HepG2 (cell line): Measurements from ENCODE around the gene ANKRD35. TPM values are rescaled to one million over a fixed set of nuclear protein-coding genes. Genes with fewer than 3 reads are reported as not detected.

Source experiments
- ATF6 ChIP-seq: sonication (generic); formaldehyde crosslinking; conservative IDR thresholded peaks from 2 replicates; pipeline ENCODE4 v1.4.0; 2020; ENCODE audit warnings: missing genetic modification reagents
- CC2D1A ChIP-seq: sonication (generic); formaldehyde crosslinking; IDR thresholded peaks from 2 replicates; pipeline ENCODE4 v1.8.1; 2023; ENCODE audit warnings: mild to moderate bottlenecking, missing genetic modification reagents
- DPF2 ChIP-seq: sonication (generic); formaldehyde crosslinking; IDR thresholded peaks from 2 replicates; pipeline ENCODE4 v1.4.0; 2020; ENCODE audit warnings: mild to moderate bottlenecking, low read depth, missing genetic modification reagents, borderline replicate concordance
- GABPB1 ChIP-seq: IDR thresholded peaks from 2 replicates; pipeline ENCODE4 v1.6.1; 2016; ENCODE audit warnings: mild to moderate bottlenecking, missing genetic modification reagents, moderate library complexity, missing compliant biosample characterization
- KAT7 ChIP-seq: IDR thresholded peaks from 2 replicates; pipeline ENCODE4 v1.6.1; 2018; ENCODE audit warnings: borderline replicate concordance, missing compliant biosample characterization
- MAFK ChIP-seq, 2 experiments: IDR thresholded peaks in 1 of 2; conservative IDR thresholded peaks in 1 of 2; 2 replicates each; pipeline ENCODE4 v1.6.1; 2011; ENCODE audit warnings: improper control_type of control experiment in 2 of 2, low read length in 2 of 2
- NFATC3 ChIP-seq: sonication (generic); formaldehyde crosslinking; IDR thresholded peaks from 2 replicates; pipeline ENCODE4 v1.5.1; 2020; ENCODE audit warnings: mild to moderate bottlenecking, missing genetic modification reagents
- PHF20 ChIP-seq: sonication (generic); formaldehyde crosslinking; IDR thresholded peaks from 2 replicates; pipeline ENCODE4 v1.5.0; 2020; ENCODE audit warnings: mild to moderate bottlenecking, missing genetic modification reagents
- RXRB ChIP-seq: IDR thresholded peaks from 2 replicates; pipeline ENCODE4 v1.6.1; 2016; ENCODE audit warnings: borderline replicate concordance, missing genetic modification reagents, missing compliant biosample characterization
- STAT6 ChIP-seq: sonication (generic); formaldehyde crosslinking; IDR thresholded peaks from 2 replicates; pipeline ENCODE4 v1.4.0; 2020; ENCODE audit warnings: missing genetic modification reagents, mild to moderate bottlenecking, borderline replicate concordance
- THRA ChIP-seq: sonication (generic); formaldehyde crosslinking; IDR thresholded peaks from 2 replicates; pipeline ENCODE4 v1.4.0; 2020; ENCODE audit warnings: missing genetic modification reagents, borderline replicate concordance
- TIGD3 ChIP-seq: sonication (generic); formaldehyde crosslinking; IDR thresholded peaks from 2 replicates; pipeline ENCODE4 v1.5.1; 2020; ENCODE audit warnings: mild to moderate bottlenecking, missing genetic modification reagents, borderline replicate concordance
- ZNF10 ChIP-seq: sonication (generic); formaldehyde crosslinking; IDR thresholded peaks from 2 replicates; pipeline ENCODE4 v1.4.0; 2020; ENCODE audit warnings: mild to moderate bottlenecking, low read depth, missing genetic modification reagents, borderline replicate concordance
- ZNF260 ChIP-seq: sonication (generic); formaldehyde crosslinking; IDR thresholded peaks from 2 replicates; pipeline ENCODE4 v1.4.0; 2020; ENCODE audit warnings: missing genetic modification reagents, low read depth, mild to moderate bottlenecking, borderline replicate concordance
- ZNF33A ChIP-seq: sonication (generic); formaldehyde crosslinking; IDR thresholded peaks from 2 replicates; pipeline ENCODE4 v1.5.1; 2020; ENCODE audit warnings: missing genetic modification reagents, mild to moderate bottlenecking, moderate library complexity, borderline replicate concordance
- ZNF557 ChIP-seq: sonication (generic); formaldehyde crosslinking; IDR thresholded peaks from 2 replicates; pipeline ENCODE4 v1.4.0; 2020; ENCODE audit warnings: missing genetic modification reagents
- ZNF792 ChIP-seq: IDR thresholded peaks from 2 replicates; pipeline ENCODE4 v1.6.1; 2016
- ZNF800 ChIP-seq: sonication (generic); formaldehyde crosslinking; IDR thresholded peaks from 2 replicates; pipeline ENCODE4 v1.4.0; 2020; ENCODE audit warnings: missing genetic modification reagents
- ZSCAN9 ChIP-seq: IDR thresholded peaks from 2 replicates; pipeline ENCODE4 v1.6.1; 2016; ENCODE audit warnings: borderline replicate concordance
- polyA plus RNA-seq, 8 experiments: library from polyadenylated mRNA; depleted of rRNA in 3 of 8; stranded (reverse) in 7 of 8; unstranded in 1 of 8; fragments of >200 nt; fragmentation: Illumina TruSeq in 4 of 8; extraction: Trizol in 4 of 8; gene quantifications; 2 replicates each; pipeline versions ENCODE4 v1.2.1 to v1.2.3, GENCODE V29; 2011 to 2016; ENCODE audit warnings: low read depth in 4 of 8, missing spikeins in 1 of 8, mixed read lengths in 1 of 8; ENCODE audit not compliant: insufficient read depth in 1 of 8
- total RNA-seq, 5 experiments: library from RNA; depleted of rRNA; stranded (reverse); fragments of >200 nt; fragmentation: Illumina TruSeq; extraction: Trizol; gene quantifications; 2 replicates each; pipeline ENCODE4 v1.2.3, GENCODE V29; 2016; ENCODE audit warnings: low read depth in 1 of 5

The ANKRD35 gene
- total and polyA plus RNA-seq, 2 of the 13 experiments (the other 11 are each of a cell fraction or from before 2014, with no cell fraction given) = 0.02 TPM; not detected in 1

GRCh38 chr1:145823565-145824498 is 61.8 kb downstream of the ANKRD35 start, which contains the start of the genes POLR3C and RNF115 (continued):
- TF ChIP-seq THRA (no peak), GABPB1 (CRISPR knock-in tag) (peak; percentile 96), CC2D1A (CRISPR knock-in tag) (no peak), ZNF260 (CRISPR knock-in tag) (no peak), KAT7 (CRISPR knock-in tag) (peak; percentile 90; the same call in 1 of the 2 replicates), STAT6 (CRISPR knock-in tag) (no peak), ZSCAN9 (CRISPR knock-in tag) (no peak), TIGD3 (CRISPR knock-in tag) (no peak), ZNF557 (CRISPR knock-in tag) (no peak), RXRB (CRISPR knock-in tag) (0 out of 2 replicates have a peak, but pooled peaks have one; percentile 46), ZNF792 (CRISPR knock-in tag) (0 out of 2 replicates have a peak, but pooled peaks have one; percentile 21), PHF20 (CRISPR knock-in tag) (peak; percentile 78), ATF6 (CRISPR knock-in tag) (no peak), DPF2 (CRISPR knock-in tag) (no peak), ZNF10 (CRISPR knock-in tag) (no peak), ZNF33A (CRISPR knock-in tag) (no peak), MAFK (conservative IDR thresholded peaks at IDR 0.05 in 1 of 2, IDR thresholded peaks at IDR 0.05 in 1 of 2; ENCODE audit: low read length in 2 of 2) (no peak), ZNF800 (CRISPR knock-in tag) (peak; percentile 72; the same call in 1 of the 2 replicates), NFATC3 (no peak)
